Activated B cell treated with CpG ODN at 0.5 μM for 24 hours (primary cell): Measurements from ENCODE around the gene PRKAR1B. TPM values are rescaled to one million over a fixed set of nuclear protein-coding genes. Genes with fewer than 3 reads are reported as not detected.

Experiments used
- ATAC-seq: fragments of 200-7000 bp; cut with Tn5 transposase; one replicate; pipeline ENCODE4 v1.10.0; 2021; ENCODE audit warnings: low read depth, mild to moderate bottlenecking, moderate library complexity
- CTCF ChIA-PET: fragments of 350-600 bp; sonication (Branson Sonifier 250); formaldehyde crosslinking; loops from one replicate; lab custom pipeline; 2021; ENCODE audit warnings: antibody characterized with exemption; lab: Charles Lee
- POLR2A ChIA-PET: fragments of 350-600 bp; sonication (Branson Sonifier 250); formaldehyde crosslinking; loops from one replicate; lab custom pipeline; 2021; ENCODE audit warnings: antibody characterized with exemption; lab: Charles Lee
- DNase-seq: peaks from one replicate; pipeline ENCODE4 v3.0.0; 2022
- H3K27ac Mint-ChIP-seq: one replicate; pipeline ENCODE4 v1.8.0; 2020; ENCODE audit warnings: mixed read lengths
- H3K27me3 Mint-ChIP-seq: one replicate; pipeline ENCODE4 v1.8.0; 2021; ENCODE audit warnings: mixed read lengths
- H3K36me3 Mint-ChIP-seq: one replicate; pipeline ENCODE4 v1.8.0; 2021; ENCODE audit warnings: low read depth, mixed read lengths
- H3K4me1 Mint-ChIP-seq: one replicate; pipeline ENCODE4 v1.8.0; 2021; ENCODE audit warnings: mixed read lengths
- H3K4me3 Mint-ChIP-seq: one replicate; pipeline ENCODE4 v1.8.0; 2020; ENCODE audit warnings: mild to moderate bottlenecking, mixed read lengths
- H3K9me3 Mint-ChIP-seq: one replicate; pipeline ENCODE4 v1.8.0; 2020; ENCODE audit warnings: mixed read lengths
- CTCF ChIP-seq: fragments of 200-600 bp; IDR thresholded peaks from one replicate; pipeline ENCODE4 v1.8.0; 2022; ENCODE audit warnings: antibody characterized with exemption, mild to moderate bottlenecking
- intact Hi-C: fragments of 100-400 bp; cut with micrococcal nuclease; formaldehyde crosslinking; loops from one replicate; pipeline ENCODE4 v1.15.1; 2024
- total RNA-seq: library from RNA; stranded (reverse); gene quantifications from 2 replicates; pipeline ENCODE4 v1.2.3, GENCODE V29; 2022

The PRKAR1B gene
- total RNA-seq, 1 donor from 2014 or later: 17.5 TPM

GRCh38 chr7:520503-521161 lies 206.4 kb downstream of the PRKAR1B start:
- H3K4me1 Mint-ChIP-seq: peaks cover 30% of the 10 kb centered on the region
- H3K9me3 Mint-ChIP-seq: no peaks in the 10 kb centered on the region
- no peak overlapping the region for H3K27ac Mint-ChIP-seq
- ATAC-seq (no peak), DNase-seq (peak; percentile 25)
- H3K27me3 Mint-ChIP-seq: peaks cover 8% of the 10 kb centered on the region
- H3K4me3 Mint-ChIP-seq: peak overlapping the region; percentile 41
- TF ChIP-seq CTCF: no peak
- intact Hi-C loops: loop anchor here (10.0 kb wide), 2 partner anchors 186 to 354 kb away; partner anchors contain the start of gene GET4
- POLR2A ChIA-PET: interaction anchor here (1.1 kb wide), 1 partner anchor 83 kb away, joined by 4 read pairs; no protein-coding TSS in a partner anchor
- no peaks in the 10 kb centered on the region for H3K36me3 Mint-ChIP-seq
- CTCF ChIA-PET: no interaction called here

- CTCF ChIA-PET: no interaction called here
- peak; percentile 47 for DNase-seq
Observed at GRCh38 chr7:519484-520390, 207.3 kb downstream of the PRKAR1B start, which contains the start of gene PDGFA. Gene PDGFA (minus strand): TSS chr7:519846. CDS start chr7:519001, 845 bp downstream.

GRCh38 chr7:518630-519483 lies 208.2 kb downstream of the PRKAR1B start:
- H3K27ac Mint-ChIP-seq: no peak overlapping the region
- no peak for ATAC-seq

More at GRCh38 chr7:519484-520390, 207.3 kb downstream of the PRKAR1B start, which contains the start of gene PDGFA:
- POLR2A ChIA-PET: interaction anchor here (1.1 kb wide), 1 partner anchor 84 kb away, joined by 4 read pairs; no protein-coding TSS in a partner anchor
- Mint-ChIP-seq H3K27me3 (peaks cover 8% of the 10 kb centered on the region), H3K9me3 (no peaks in the 10 kb centered on the region), H3K4me1 (peaks cover 30% of the 10 kb centered on the region), H3K36me3 (no peaks in the 10 kb centered on the region), H3K27ac (no peak within 1 kb of the TSS), H3K4me3 (peak within 1 kb of the TSS; percentile 82)
- intact Hi-C loops: loop anchor here (10.0 kb wide), 2 partner anchors 185 to 355 kb away; partner anchors contain the start of gene GET4
- ATAC-seq: peak; percentile 15
- TF ChIP-seq CTCF: no peak

More at GRCh38 chr7:518630-519483, 208.2 kb downstream of the PRKAR1B start:
- peak overlapping the region; percentile 82 for H3K4me3 Mint-ChIP-seq
- intact Hi-C loops: no loop called here
- POLR2A ChIA-PET: interaction anchor here (0.7 kb wide), 1 partner anchor 107 kb away, joined by 3 read pairs; no protein-coding TSS in a partner anchor
- H3K36me3 Mint-ChIP-seq: no peaks in the 10 kb centered on the region
- H3K27me3 Mint-ChIP-seq: peaks cover 8% of the 10 kb centered on the region
- H3K4me1 Mint-ChIP-seq: peaks cover 30% of the 10 kb centered on the region
- H3K9me3 Mint-ChIP-seq: no peaks in the 10 kb centered on the region
- TF ChIP-seq CTCF: no peak
- CTCF ChIA-PET: no interaction called here
- DNase-seq: peak; percentile 33
